ENCODE measurements around the gene PITPNC1.

- TF ChIP-seq CTCF (IDR thresholded peaks at IDR 0.05; ENCODE audit: extremely low read depth in 1 of 2, insufficient read depth in 1 of 2, low read depth in 1 of 2, low read length in 2 of 2) (no peak), POLR2A (IDR thresholded peaks at IDR 0.05; ENCODE audit: low read depth, low read length) (peak; percentile 76), POLR2AphosphoS5 (IDR thresholded peaks at IDR 0.05; ENCODE audit: insufficient read depth, low read depth, low read length) (peak; percentile 93), MAX (IDR thresholded peaks at IDR 0.05; ENCODE audit: insufficient read depth, insufficient read length) (peak; percentile 78), EZH2 (IDR thresholded peaks at IDR 0.05; ENCODE audit: borderline replicate concordance, low read depth, low read length, severe bottlenecking) (no peak), FOS (IDR thresholded peaks at IDR 0.05; ENCODE audit: borderline replicate concordance, insufficient read depth, low read length) (peak; percentile 32), MYC (IDR thresholded peaks at IDR 0.05; ENCODE audit: low read depth, low read length) (peak; percentile 76), JUN (IDR thresholded peaks at IDR 0.05; ENCODE audit: borderline replicate concordance, insufficient read depth, insufficient read length, low read depth) (no peak)
These were observed 10.6 kb upstream of the PITPNC1 start, which contains the start of gene PSMD12 for GRCh38 chr17:67366193-67367157.

Data from endothelial cell of umbilical vein (primary cell).